GM19372 (cell line): ENCODE data around the gene CSMD2.

Experiments used
- ATAC-seq: cut with Tn5 transposase; IDR thresholded peaks from one replicate; pipeline ENCODE4 v1.9.1; 2021; ENCODE audit warnings: mild to moderate bottlenecking, low read depth, moderate library complexity; ENCODE audit not compliant: unreplicated experiment

CSMD2 gene

GRCh38 chr1:33661811-33662454, 503.1 kb downstream of the CSMD2 start:
- ATAC-seq = no peak

GRCh38 chr1:33660956-33661355, 504.1 kb downstream of the CSMD2 start:
- no peak for ATAC-seq

GRCh38 chr1:33660244-33660643, 504.8 kb downstream of the CSMD2 start:
- ATAC-seq = no peak

- no peak for ATAC-seq
Observed at GRCh38 chr1:33659641-33660040, 505.4 kb downstream of the CSMD2 start.

- no peak for ATAC-seq
Observed at GRCh38 chr1:33657833-33658232, 507.2 kb downstream of the CSMD2 start.

GRCh38 chr1:33656467-33657005, 508.5 kb downstream of the CSMD2 start:
- ATAC-seq = no peak

GRCh38 chr1:33655496-33655895, 509.5 kb downstream of the CSMD2 start:
- no peak for ATAC-seq

- ATAC-seq = no peak
Observed at GRCh38 chr1:33654267-33654834, 510.7 kb downstream of the CSMD2 start.

- no peak for ATAC-seq
Observed at GRCh38 chr1:33653226-33653625, 511.8 kb downstream of the CSMD2 start.

- no peak for ATAC-seq
Observed at GRCh38 chr1:33650708-33651107, 514.3 kb downstream of the CSMD2 start.

GRCh38 chr1:33649759-33650158, 515.3 kb downstream of the CSMD2 start:
- no peak for ATAC-seq

GRCh38 chr1:33643216-33643615, 521.8 kb downstream of the CSMD2 start:
- ATAC-seq = no peak

- ATAC-seq = no peak
Observed at GRCh38 chr1:33641104-33641830, 523.8 kb downstream of the CSMD2 start.

GRCh38 chr1:33640114-33640660, 524.8 kb downstream of the CSMD2 start:
- ATAC-seq = no peak

GRCh38 chr1:33637846-33638440, 527.1 kb downstream of the CSMD2 start:
- no peak for ATAC-seq

- no peak for ATAC-seq
Observed at GRCh38 chr1:33636209-33636608, 528.8 kb downstream of the CSMD2 start.

- no peak for ATAC-seq
Observed at GRCh38 chr1:33635336-33636012, 529.6 kb downstream of the CSMD2 start.

- no peak for ATAC-seq
Observed at GRCh38 chr1:33634806-33635205, 530.2 kb downstream of the CSMD2 start.

GRCh38 chr1:33634143-33634542, 530.9 kb downstream of the CSMD2 start:
- no peak for ATAC-seq

GRCh38 chr1:33633019-33633801, 531.8 kb downstream of the CSMD2 start:
- peak; percentile 56 for ATAC-seq
